ENCODE results near the gene NRXN3. TPM values are rescaled to one million over a fixed set of nuclear protein-coding genes. Genes with fewer than 3 reads are reported as not detected.

The NRXN3 gene
- total and polyA plus RNA-seq, 4 donors, result 1.5 to 16.6 (median 7.7) TPM

DNA sequence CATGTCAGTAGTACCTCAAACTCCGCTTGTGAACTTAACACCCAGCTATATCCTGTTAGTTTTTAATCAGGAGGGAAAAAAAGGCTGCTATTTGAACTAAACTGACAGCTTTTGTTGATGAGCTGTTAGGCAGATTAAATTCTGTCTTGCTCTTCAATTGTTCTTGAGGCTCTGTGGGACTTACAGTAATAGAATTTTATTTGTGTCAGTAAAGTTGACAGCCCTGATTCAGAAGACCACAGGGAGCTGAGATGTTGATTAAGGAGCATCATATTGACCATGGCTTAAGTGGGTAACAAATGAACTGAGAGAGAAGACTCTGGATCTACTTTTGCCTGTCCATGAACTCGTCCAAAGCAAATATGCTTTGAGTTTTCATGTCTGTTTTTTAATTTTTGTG is 1418.2 kb downstream of the NRXN3 start:
- Histone ChIP-seq H3K27ac (ENCODE audit: low read depth in 1 of 2, low read length in 2 of 2) (no peak overlapping the region), H3K9me3 (ENCODE audit: control insufficient read depth, low read length) (no peaks in the 10 kb centered on the region), H3K36me3 (ENCODE audit: control insufficient read depth in 1 of 2, insufficient read depth in 2 of 2, low read length in 1 of 2) (no peaks in the 10 kb centered on the region), H3K4me3 (ENCODE audit: low read length in 2 of 2) (no peak overlapping the region), H3K27me3 (ENCODE audit: control insufficient read depth in 1 of 2, insufficient read depth in 2 of 2, low read length in 1 of 2) (no peaks in the 10 kb centered on the region), H3K4me1 (ENCODE audit: control insufficient read depth in 1 of 2, insufficient read depth in 2 of 2, low read length in 2 of 2) (peaks cover 5 to 7% of the 10 kb centered on the region in 2 donors)
- WGBS, 2 donors, result 92 to 94% methylated on average over 2 of the region's 2 CpGs
- DNase-seq (no peak), ATAC-seq (ENCODE audit: low FRiP score) (no peak)
- intact Hi-C loops (cut with DNase I), result no loop called here

DNA sequence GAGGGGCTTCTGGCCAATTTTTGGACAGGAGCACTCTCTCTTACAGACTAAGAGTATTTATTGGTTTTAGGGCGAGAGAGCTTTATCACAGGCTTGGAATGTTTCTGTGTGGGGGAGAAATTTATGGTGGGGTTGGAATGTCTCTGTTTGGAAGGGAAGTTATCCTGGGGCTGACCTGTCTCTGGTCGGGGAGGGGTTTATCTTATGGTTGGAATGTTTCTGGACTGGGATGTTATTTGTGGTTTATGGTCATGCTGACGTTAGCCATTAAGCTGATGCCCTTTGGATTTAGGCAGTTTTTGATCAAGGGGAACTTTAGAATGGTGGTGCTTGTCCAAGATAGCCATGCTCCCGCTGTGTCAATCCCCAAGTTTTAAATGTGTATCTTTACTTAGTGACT is 1426.4 kb downstream of the NRXN3 start:
- intact Hi-C loops (cut with DNase I), result no loop called here
- H3K4me3 ChIP-seq (ENCODE audit: low read length in 2 of 2), result no peak overlapping the region
- H3K27me3 ChIP-seq (ENCODE audit: control insufficient read depth in 1 of 2, insufficient read depth in 2 of 2, low read length in 1 of 2), result no peaks in the 10 kb centered on the region
- no peaks in the 10 kb centered on the region for H3K9me3 ChIP-seq (ENCODE audit: control insufficient read depth, low read length)
- WGBS, 2 donors, result 44 to 50% methylated on average over 4 of the region's 4 CpGs
- no peak for DNase-seq
- no peak for ATAC-seq (ENCODE audit: low FRiP score)
- no peaks in the 10 kb centered on the region for H3K36me3 ChIP-seq (ENCODE audit: control insufficient read depth in 1 of 2, insufficient read depth in 2 of 2, low read length in 1 of 2)
- H3K27ac ChIP-seq (ENCODE audit: low read depth in 1 of 2, low read length in 2 of 2), result no peak overlapping the region
- H3K4me1 ChIP-seq (ENCODE audit: control insufficient read depth in 1 of 2, insufficient read depth in 2 of 2, low read length in 2 of 2), result no peaks in the 10 kb centered on the region

DNA sequence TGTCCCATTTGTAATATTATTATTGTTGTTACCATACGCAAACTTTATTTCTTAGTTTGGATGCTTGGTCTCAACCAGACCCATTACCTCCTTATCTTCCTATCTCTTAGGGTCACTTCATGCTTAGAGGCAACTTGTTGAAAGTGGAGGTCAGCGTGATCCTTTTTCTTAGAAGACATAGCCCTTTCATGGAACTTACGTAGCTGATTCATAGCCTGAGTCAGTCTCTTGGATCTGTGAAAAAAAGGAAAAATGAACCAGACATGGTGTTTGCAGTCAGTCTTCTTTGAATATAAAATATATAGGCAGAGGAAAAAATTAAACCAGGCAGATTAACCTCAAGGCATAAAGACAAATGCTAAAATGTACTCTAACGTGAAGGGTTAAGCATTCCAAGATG is 1427.4 kb downstream of the NRXN3 start:
- ATAC-seq (ENCODE audit: low FRiP score), result no peak

DNA sequence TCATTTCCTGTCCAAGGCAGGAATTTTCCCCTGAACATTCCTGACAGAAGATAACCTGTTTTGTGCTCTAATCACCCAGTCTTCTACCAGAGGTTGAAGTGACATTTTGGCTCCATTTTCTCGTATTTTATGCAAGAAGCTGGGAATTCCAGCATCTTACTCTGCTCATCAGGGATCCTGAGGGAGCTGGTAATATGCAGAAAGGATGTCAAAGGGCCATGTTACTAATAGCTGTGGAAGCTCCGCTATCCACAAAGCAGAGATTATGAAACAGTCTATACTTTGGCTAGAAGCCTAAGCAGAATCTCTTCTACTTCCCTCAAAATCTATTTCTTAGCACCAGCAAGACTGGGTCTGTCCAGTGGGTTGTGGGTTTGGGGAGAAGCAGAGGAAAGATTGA is 1428.2 kb downstream of the NRXN3 start:
- intact Hi-C loops (cut with DNase I), result no loop called here
- 82 to 87% methylated on average over 2 of the region's 2 CpGs for whole genome bisulfite sequencing, 2 donors
- no peak overlapping the region for H3K4me3 ChIP-seq (ENCODE audit: low read length in 2 of 2)
- no peak for ATAC-seq (ENCODE audit: low FRiP score)
- H3K36me3 ChIP-seq (ENCODE audit: control insufficient read depth in 1 of 2, insufficient read depth in 2 of 2, low read length in 1 of 2), result no peaks in the 10 kb centered on the region
- DNase-seq, result no peak
- no peaks in the 10 kb centered on the region for H3K27me3 ChIP-seq (ENCODE audit: control insufficient read depth in 1 of 2, insufficient read depth in 2 of 2, low read length in 1 of 2)
- H3K9me3 ChIP-seq (ENCODE audit: control insufficient read depth, low read length), result no peaks in the 10 kb centered on the region
- H3K27ac ChIP-seq (ENCODE audit: low read depth in 1 of 2, low read length in 2 of 2), result no peak overlapping the region
- H3K4me1 ChIP-seq (ENCODE audit: control insufficient read depth in 1 of 2, insufficient read depth in 2 of 2, low read length in 2 of 2), result no peaks in the 10 kb centered on the region

More for the DNA sequence above, 1427.4 kb downstream of the NRXN3 start:
- H3K27ac ChIP-seq (ENCODE audit: low read depth in 1 of 2, low read length in 2 of 2), result no peak overlapping the region
- intact Hi-C loops (cut with DNase I), result no loop called here
- 88 to 92% methylated on average over 4 of the region's 4 CpGs for WGBS, 2 donors
- H3K27me3 ChIP-seq (ENCODE audit: control insufficient read depth in 1 of 2, insufficient read depth in 2 of 2, low read length in 1 of 2), result no peaks in the 10 kb centered on the region
- no peak for DNase-seq
- H3K36me3 ChIP-seq (ENCODE audit: control insufficient read depth in 1 of 2, insufficient read depth in 2 of 2, low read length in 1 of 2), result no peaks in the 10 kb centered on the region
- H3K4me3 ChIP-seq (ENCODE audit: low read length in 2 of 2), result no peak overlapping the region
- H3K4me1 ChIP-seq (ENCODE audit: control insufficient read depth in 1 of 2, insufficient read depth in 2 of 2, low read length in 2 of 2), result no peaks in the 10 kb centered on the region
- H3K9me3 ChIP-seq (ENCODE audit: control insufficient read depth, low read length), result no peaks in the 10 kb centered on the region

DNA sequence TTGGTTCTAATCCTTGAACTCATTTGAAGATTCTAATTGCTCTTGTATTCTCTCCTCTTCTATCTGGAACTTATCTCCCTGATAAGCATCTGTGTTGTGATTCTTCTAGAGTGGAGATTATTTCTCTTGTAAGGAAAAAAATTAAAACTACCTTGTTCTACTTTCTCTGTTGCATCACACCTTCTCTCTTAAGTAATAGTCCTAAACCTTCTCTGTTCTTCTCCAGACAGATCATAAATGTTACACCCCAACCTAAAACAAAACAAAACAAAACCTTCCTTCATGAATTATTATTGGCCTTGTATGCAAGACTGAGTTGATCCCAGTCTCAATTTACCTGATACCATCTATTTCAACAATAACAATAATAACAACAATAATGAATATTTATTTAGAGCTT is 1429.1 kb downstream of the NRXN3 start:
- H3K27me3 ChIP-seq (ENCODE audit: control insufficient read depth in 1 of 2, insufficient read depth in 2 of 2, low read length in 1 of 2), result no peaks in the 10 kb centered on the region
- no peaks in the 10 kb centered on the region for H3K4me1 ChIP-seq (ENCODE audit: control insufficient read depth in 1 of 2, insufficient read depth in 2 of 2, low read length in 2 of 2)
- DNase-seq, result no peak
- no peak for ATAC-seq (ENCODE audit: low FRiP score)
- no peaks in the 10 kb centered on the region for H3K36me3 ChIP-seq (ENCODE audit: control insufficient read depth in 1 of 2, insufficient read depth in 2 of 2, low read length in 1 of 2)
- intact Hi-C loops (cut with DNase I), result no loop called here
- H3K27ac ChIP-seq (ENCODE audit: low read depth in 1 of 2, low read length in 2 of 2), result no peak overlapping the region
- no peak overlapping the region for H3K4me3 ChIP-seq (ENCODE audit: low read length in 2 of 2)
- H3K9me3 ChIP-seq (ENCODE audit: control insufficient read depth, low read length), result no peaks in the 10 kb centered on the region

DNA sequence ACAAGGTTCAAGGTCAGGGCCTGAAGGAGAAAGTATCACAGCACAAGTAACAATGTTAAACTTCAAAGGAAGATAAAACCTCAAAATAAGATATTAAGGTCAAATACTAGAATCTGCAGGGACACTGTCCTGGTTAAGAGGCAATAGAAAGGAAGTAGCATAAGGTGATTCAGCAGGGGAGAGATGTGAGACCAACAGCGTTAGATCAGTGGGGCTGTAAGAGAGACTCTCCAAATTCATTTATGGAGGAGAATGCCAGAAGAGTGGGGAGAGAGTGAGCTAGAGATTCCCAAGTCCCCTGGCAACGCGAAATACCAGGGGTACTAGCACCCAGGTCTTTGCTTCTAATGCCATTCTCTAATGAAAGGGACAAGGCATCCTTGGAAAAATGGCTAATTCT is 1430.2 kb downstream of the NRXN3 start:
- no peak overlapping the region for H3K27ac ChIP-seq (ENCODE audit: low read depth in 1 of 2, low read length in 2 of 2)
- ATAC-seq (ENCODE audit: low FRiP score) (no peak), DNase-seq (no peak)
- no peaks in the 10 kb centered on the region for H3K9me3 ChIP-seq (ENCODE audit: control insufficient read depth, low read length)
- no peaks in the 10 kb centered on the region for H3K27me3 ChIP-seq (ENCODE audit: control insufficient read depth in 1 of 2, insufficient read depth in 2 of 2, low read length in 1 of 2)
- intact Hi-C loops (cut with DNase I), result no loop called here
- 60 to 93% methylated on average over 3 of the region's 3 CpGs for WGBS, 2 donors
- no peaks in the 10 kb centered on the region for H3K4me1 ChIP-seq (ENCODE audit: control insufficient read depth in 1 of 2, insufficient read depth in 2 of 2, low read length in 2 of 2)
- H3K4me3 ChIP-seq (ENCODE audit: low read length in 2 of 2), result no peak overlapping the region
- H3K36me3 ChIP-seq (ENCODE audit: control insufficient read depth in 1 of 2, insufficient read depth in 2 of 2, low read length in 1 of 2), result no peaks in the 10 kb centered on the region

DNA sequence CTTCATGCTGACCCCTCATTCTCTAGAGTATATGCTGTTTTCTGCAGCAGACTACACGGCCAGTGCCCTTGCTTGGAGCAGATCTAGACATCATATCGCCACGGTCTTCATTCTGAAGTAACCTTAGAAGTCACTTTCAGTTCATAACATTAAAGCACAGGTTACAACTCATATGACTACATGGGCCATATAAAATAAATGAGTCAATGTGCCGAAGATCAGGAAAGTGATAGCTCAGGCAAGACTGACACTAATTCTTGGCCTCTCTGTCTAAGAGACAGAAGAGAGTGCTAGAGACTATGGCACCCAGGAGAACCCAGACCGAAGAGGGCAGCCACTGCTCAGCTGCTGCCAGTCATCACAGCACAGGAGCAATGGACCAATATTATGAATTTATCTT is 1431.4 kb downstream of the NRXN3 start:
- 74 to 87% methylated on average over 5 of the region's 5 CpGs for WGBS, 2 donors
- Histone ChIP-seq H3K9me3 (ENCODE audit: control insufficient read depth, low read length) (no peaks in the 10 kb centered on the region), H3K4me1 (ENCODE audit: control insufficient read depth in 1 of 2, insufficient read depth in 2 of 2, low read length in 2 of 2) (no peaks in the 10 kb centered on the region), H3K27me3 (ENCODE audit: control insufficient read depth in 1 of 2, insufficient read depth in 2 of 2, low read length in 1 of 2) (no peaks in the 10 kb centered on the region), H3K4me3 (ENCODE audit: low read length in 2 of 2) (no peak overlapping the region), H3K36me3 (ENCODE audit: control insufficient read depth in 1 of 2, insufficient read depth in 2 of 2, low read length in 1 of 2) (no peaks in the 10 kb centered on the region), H3K27ac (ENCODE audit: low read depth in 1 of 2, low read length in 2 of 2) (no peak overlapping the region)
- no peak for DNase-seq
- intact Hi-C loops (cut with DNase I), result no loop called here
- ATAC-seq (ENCODE audit: low FRiP score), result no peak

DNA sequence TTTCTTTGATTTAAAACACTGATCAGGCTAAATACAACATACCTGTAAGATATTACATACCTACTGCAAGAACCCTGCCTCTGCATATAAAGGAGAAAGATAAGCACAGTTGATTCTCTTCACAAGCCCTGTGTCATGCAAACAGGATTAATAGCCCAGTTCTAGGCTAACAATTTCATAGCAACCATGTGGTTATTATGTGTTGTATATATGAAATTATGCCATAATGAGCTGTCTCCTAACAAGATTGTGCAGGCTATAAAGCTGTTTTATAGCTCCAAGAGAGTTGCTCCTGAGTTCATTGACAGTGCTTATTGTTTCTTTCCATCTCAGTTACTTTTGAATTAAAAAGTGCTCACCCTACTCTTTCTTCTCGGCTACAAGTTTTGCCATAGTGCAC is 1431.9 kb downstream of the NRXN3 start:
- Histone ChIP-seq H3K27ac (ENCODE audit: low read depth in 1 of 2, low read length in 2 of 2) (no peak overlapping the region), H3K36me3 (ENCODE audit: control insufficient read depth in 1 of 2, insufficient read depth in 2 of 2, low read length in 1 of 2) (no peaks in the 10 kb centered on the region), H3K4me3 (ENCODE audit: low read length in 2 of 2) (no peak overlapping the region), H3K27me3 (ENCODE audit: control insufficient read depth in 1 of 2, insufficient read depth in 2 of 2, low read length in 1 of 2) (no peaks in the 10 kb centered on the region), H3K4me1 (ENCODE audit: control insufficient read depth in 1 of 2, insufficient read depth in 2 of 2, low read length in 2 of 2) (no peaks in the 10 kb centered on the region), H3K9me3 (ENCODE audit: control insufficient read depth, low read length) (no peaks in the 10 kb centered on the region)
- DNase-seq, result no peak
- WGBS, 2 donors, result 82 to 86% methylated on average over 1 of the region's 1 CpG
- no peak for ATAC-seq (ENCODE audit: low FRiP score)
- intact Hi-C loops (cut with DNase I), result no loop called here

DNA sequence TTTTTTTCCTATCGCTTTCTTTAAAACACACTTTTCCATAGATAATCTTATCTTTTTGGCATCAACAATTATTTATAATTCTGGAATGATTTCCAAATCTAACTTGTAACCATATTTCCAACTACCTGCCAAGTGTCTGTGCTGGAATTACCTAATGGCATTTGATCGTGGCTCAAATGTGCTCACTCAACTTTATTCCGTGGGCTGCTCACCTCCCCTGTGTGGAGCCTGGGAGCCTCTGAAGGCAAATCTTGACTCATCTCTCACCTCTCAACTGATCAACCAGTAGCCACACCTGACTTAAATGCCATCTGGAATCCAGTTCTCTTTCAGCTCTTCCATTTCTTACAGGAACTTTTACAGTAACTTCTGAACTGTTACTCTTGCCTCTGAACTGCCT is 1432.6 kb downstream of the NRXN3 start:
- ATAC-seq (ENCODE audit: low FRiP score) (no peak), DNase-seq (no peak)
- intact Hi-C loops (cut with DNase I), result no loop called here
- H3K4me3 ChIP-seq (ENCODE audit: low read length in 2 of 2), result no peak overlapping the region
- no peak overlapping the region for H3K27ac ChIP-seq (ENCODE audit: low read depth in 1 of 2, low read length in 2 of 2)
- no peaks in the 10 kb centered on the region for H3K4me1 ChIP-seq (ENCODE audit: control insufficient read depth in 1 of 2, insufficient read depth in 2 of 2, low read length in 2 of 2)
- H3K27me3 ChIP-seq (ENCODE audit: control insufficient read depth in 1 of 2, insufficient read depth in 2 of 2, low read length in 1 of 2), result no peaks in the 10 kb centered on the region
- no peaks in the 10 kb centered on the region for H3K9me3 ChIP-seq (ENCODE audit: control insufficient read depth, low read length)
- WGBS, 2 donors, result 35 to 49% methylated on average over 3 of the region's 3 CpGs
- H3K36me3 ChIP-seq (ENCODE audit: control insufficient read depth in 1 of 2, insufficient read depth in 2 of 2, low read length in 1 of 2), result no peaks in the 10 kb centered on the region
